22Rv1 (cell line): ENCODE data around the gene HELZ.

Experiments
- H3K27ac ChIP-seq: fragments of 450-650 bp; 2 replicates; pipeline ENCODE4 v1.5.1; 2017
- CTCF ChIP-seq: fragments of 450-650 bp; IDR thresholded peaks from 2 replicates; pipeline ENCODE4 v1.5.1; 2017; ENCODE audit warnings: mild to moderate bottlenecking
- ZFX ChIP-seq: fragments of 450-650 bp; IDR thresholded peaks from 2 replicates; pipeline ENCODE4 v1.6.1; 2017; ENCODE audit warnings: antibody characterized with exemption, borderline replicate concordance

HELZ gene

GRCh38 chr17:67032985-67033384, 212.0 kb downstream of the HELZ start:
- no peak overlapping the region for H3K27ac ChIP-seq
- TF ChIP-seq CTCF = no peak
- no peak for TF ChIP-seq ZFX

GRCh38 chr17:67032382-67032781, 212.6 kb downstream of the HELZ start:
- TF ChIP-seq ZFX (no peak), CTCF (no peak)
- no peak overlapping the region for H3K27ac ChIP-seq

- H3K27ac ChIP-seq = no peak overlapping the region
- no peak for TF ChIP-seq ZFX
- TF ChIP-seq CTCF = no peak
Observed at GRCh38 chr17:67030641-67031040, 214.4 kb downstream of the HELZ start.

- no peak for TF ChIP-seq CTCF
- TF ChIP-seq ZFX = no peak
- H3K27ac ChIP-seq = no peak overlapping the region
Observed at GRCh38 chr17:67027031-67027628, 217.9 kb downstream of the HELZ start.

GRCh38 chr17:67026341-67026740, 218.7 kb downstream of the HELZ start:
- TF ChIP-seq CTCF (no peak), ZFX (no peak)
- no peak overlapping the region for H3K27ac ChIP-seq

- TF ChIP-seq CTCF (no peak), ZFX (no peak)
- no peak overlapping the region for H3K27ac ChIP-seq
Observed at GRCh38 chr17:67025216-67025792, 219.7 kb downstream of the HELZ start.

GRCh38 chr17:67024736-67025135, 220.3 kb downstream of the HELZ start:
- TF ChIP-seq CTCF = no peak
- no peak for TF ChIP-seq ZFX
- H3K27ac ChIP-seq = no peak overlapping the region
